PC-3 (cell line): ENCODE data around the gene KRT35.

Source experiments
- EZH2phosphoT487 ChIP-seq: fragments of 300-600 bp; sonication (generic); IDR thresholded peaks from 2 replicates; pipeline ENCODE4 v1.6.1; 2018; ENCODE audit warnings: mild to moderate bottlenecking, antibody characterized with exemption, low read length, borderline replicate concordance
- TF ChIP-seq, protein P1 (sequence below): fragments of 300-600 bp; sonication (generic); conservative IDR thresholded peaks from 2 replicates; pipeline ENCODE4 v1.5.1; 2017; ENCODE audit warnings: antibody characterized with exemption, low read depth, mild to moderate bottlenecking, low read length

DNA sequence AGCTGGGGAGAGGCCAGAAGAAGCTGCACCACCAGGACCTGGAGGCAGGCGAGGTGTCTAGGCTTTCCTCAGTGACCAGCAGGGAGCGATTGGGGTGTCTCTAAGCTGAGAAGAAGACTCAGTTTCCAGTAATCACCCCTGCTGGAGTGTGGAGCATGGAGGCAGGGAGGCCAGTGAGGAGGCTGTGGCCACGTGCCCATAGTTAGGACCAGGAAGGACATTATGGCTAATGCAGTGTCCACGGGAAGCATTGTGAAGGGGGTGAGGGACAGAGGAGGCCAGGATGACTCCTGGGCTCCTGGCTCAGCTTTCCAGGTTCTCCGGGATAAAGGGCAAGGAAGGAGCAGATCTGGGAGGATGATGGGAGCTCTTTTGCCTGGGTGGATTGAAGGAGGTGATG is 18.8 kb upstream of the KRT35 start:
- TF ChIP-seq, protein P1, sequence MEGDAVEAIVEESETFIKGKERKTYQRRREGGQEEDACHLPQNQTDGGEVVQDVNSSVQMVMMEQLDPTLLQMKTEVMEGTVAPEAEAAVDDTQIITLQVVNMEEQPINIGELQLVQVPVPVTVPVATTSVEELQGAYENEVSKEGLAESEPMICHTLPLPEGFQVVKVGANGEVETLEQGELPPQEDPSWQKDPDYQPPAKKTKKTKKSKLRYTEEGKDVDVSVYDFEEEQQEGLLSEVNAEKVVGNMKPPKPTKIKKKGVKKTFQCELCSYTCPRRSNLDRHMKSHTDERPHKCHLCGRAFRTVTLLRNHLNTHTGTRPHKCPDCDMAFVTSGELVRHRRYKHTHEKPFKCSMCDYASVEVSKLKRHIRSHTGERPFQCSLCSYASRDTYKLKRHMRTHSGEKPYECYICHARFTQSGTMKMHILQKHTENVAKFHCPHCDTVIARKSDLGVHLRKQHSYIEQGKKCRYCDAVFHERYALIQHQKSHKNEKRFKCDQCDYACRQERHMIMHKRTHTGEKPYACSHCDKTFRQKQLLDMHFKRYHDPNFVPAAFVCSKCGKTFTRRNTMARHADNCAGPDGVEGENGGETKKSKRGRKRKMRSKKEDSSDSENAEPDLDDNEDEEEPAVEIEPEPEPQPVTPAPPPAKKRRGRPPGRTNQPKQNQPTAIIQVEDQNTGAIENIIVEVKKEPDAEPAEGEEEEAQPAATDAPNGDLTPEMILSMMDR, result no peak
- TF ChIP-seq EZH2phosphoT487, result no peak
